OCI-LY1 (cell line): Measurements from ENCODE around the gene NUP210.

Experiments
- H2AFZ ChIP-seq: fragments of 200-600 bp; sonication (generic), shearing (Covaris generic); 2 replicates; pipeline ENCODE4 v1.6.0; 2014; ENCODE audit warnings: antibody characterized with exemption, mild to moderate bottlenecking, low read length
- H3F3A ChIP-seq: fragments of 200-600 bp; sonication (generic), shearing (Covaris generic); 2 replicates; pipeline ENCODE4 v1.6.0; 2014; ENCODE audit warnings: mild to moderate bottlenecking, antibody characterized with exemption, low read length, moderate library complexity; ENCODE audit not compliant: insufficient read depth
- H3K27ac ChIP-seq: fragments of 200-600 bp; sonication (generic); 2 replicates; pipeline ENCODE4 v1.5.1; 2014; ENCODE audit warnings: low read length, mixed run types, mild to moderate bottlenecking, low read depth; ENCODE audit not compliant: poor library complexity, severe bottlenecking
- H3K27me3 ChIP-seq: fragments of 200-600 bp; sonication (generic); 2 replicates; pipeline ENCODE4 v1.6.0; 2014; ENCODE audit warnings: antibody characterized with exemption, mild to moderate bottlenecking, low read length, moderate library complexity; ENCODE audit not compliant: insufficient read depth
- H3K36me3 ChIP-seq: fragments of 200-600 bp; sonication (generic); 2 replicates; pipeline ENCODE4 v1.6.1; 2014; ENCODE audit warnings: mild to moderate bottlenecking, antibody characterized with exemption, low read length, moderate library complexity, mixed read lengths; ENCODE audit not compliant: insufficient read depth
- H3K4me1 ChIP-seq: fragments of 200-600 bp; sonication (generic); 2 replicates; pipeline ENCODE4 v1.5.1; 2014; ENCODE audit warnings: mild to moderate bottlenecking, low read length, moderate library complexity; ENCODE audit not compliant: insufficient read depth, severe bottlenecking
- H3K4me2 ChIP-seq: fragments of 200-600 bp; sonication (generic), shearing (Covaris generic); 2 replicates; pipeline ENCODE4 v1.6.1; 2014; ENCODE audit warnings: low read length
- H3K4me3 ChIP-seq: fragments of 200-600 bp; sonication (generic); 2 replicates; pipeline ENCODE4 v1.5.1; 2014; ENCODE audit warnings: low read length, low read depth, mild to moderate bottlenecking, mixed read lengths; ENCODE audit not compliant: poor library complexity, severe bottlenecking
- H3K79me2 ChIP-seq: fragments of 200-600 bp; shearing (Covaris generic); 2 replicates; pipeline ENCODE4 v1.6.1; 2016; ENCODE audit warnings: mixed run types, low read length, mixed read lengths; ENCODE audit not compliant: insufficient read depth
- H3K9ac ChIP-seq: fragments of 200-600 bp; sonication (generic), shearing (Covaris generic); 2 replicates; pipeline ENCODE4 v1.6.1; 2014; ENCODE audit warnings: mild to moderate bottlenecking, low read length, mixed read lengths
- H3K9me2 ChIP-seq: fragments of 200-600 bp; sonication (generic), shearing (Covaris generic); 2 replicates; pipeline ENCODE4 v1.6.1; 2014; ENCODE audit warnings: low read depth, mild to moderate bottlenecking, low read length, mixed read lengths
- H3K9me3 ChIP-seq: fragments of 200-600 bp; shearing (Covaris generic); 2 replicates; pipeline ENCODE4 v1.6.1; 2014; ENCODE audit warnings: low read length, mixed read lengths
- H4K20me1 ChIP-seq: fragments of 200-600 bp; sonication (generic), shearing (Covaris generic); 2 replicates; pipeline ENCODE4 v1.6.0; 2016; ENCODE audit warnings: mild to moderate bottlenecking, low read length; ENCODE audit not compliant: insufficient read depth
- EZH2 ChIP-seq: fragments of 200-600 bp; sonication (generic), shearing (Covaris generic); IDR thresholded peaks from 2 replicates; pipeline ENCODE4 v1.8.0; 2017; ENCODE audit warnings: borderline replicate concordance, mixed run types, mild to moderate bottlenecking, antibody characterized with exemption, low read length, moderate library complexity, mixed read lengths
- TF ChIP-seq, protein P1 (sequence below): fragments of 200-600 bp; sonication (generic), shearing (Covaris generic); IDR thresholded peaks from 2 replicates; pipeline ENCODE4 v1.5.1; 2017; ENCODE audit warnings: mild to moderate bottlenecking, antibody characterized with exemption, low read length, moderate library complexity, mixed read lengths

Gene NUP210

DNA sequence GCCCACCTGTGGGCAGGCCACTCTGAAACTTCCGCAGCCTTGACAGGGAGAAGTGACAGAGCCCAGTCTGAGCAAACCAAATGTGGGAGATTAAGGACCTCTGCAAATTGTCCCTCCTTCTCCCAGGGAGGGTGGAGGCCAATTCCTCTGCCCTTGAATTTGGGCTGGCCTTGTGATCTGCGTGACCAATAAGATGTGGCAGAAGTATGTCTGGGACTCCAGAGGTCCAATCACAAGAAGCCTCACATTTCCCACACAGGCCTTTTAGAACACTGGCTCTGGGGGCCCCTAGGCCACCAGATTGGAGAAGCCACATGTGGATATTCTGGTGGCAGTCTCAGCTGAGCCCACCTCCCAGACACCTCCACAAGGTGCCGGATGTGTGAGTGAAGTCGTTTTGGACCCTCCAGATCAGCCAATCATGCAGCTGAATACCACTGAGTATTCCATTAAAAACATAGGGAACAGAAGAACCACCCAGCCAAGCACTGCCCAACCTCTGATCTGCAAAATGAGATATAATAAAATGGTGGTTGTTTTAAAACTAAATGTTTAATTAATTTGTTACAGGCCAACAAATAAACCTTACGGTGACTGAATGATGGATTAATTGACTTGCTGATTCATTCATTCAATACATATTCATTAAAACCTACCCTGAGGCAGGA, 150.3 kb downstream of the NUP210 start:
- Histone ChIP-seq H3K79me2 (no peaks in the 10 kb centered on the region), H3K27me3 (peaks cover 19% of the 10 kb centered on the region; the same call in 1 of the 2 replicates), H4K20me1 (no peaks in the 10 kb centered on the region), H3K9me3 (no peaks in the 10 kb centered on the region), H3K4me3 (no peak overlapping the region), H3K36me3 (no peaks in the 10 kb centered on the region; the same call in 1 of the 2 replicates), H3K4me1 (no peaks in the 10 kb centered on the region), H3K4me2 (no peak overlapping the region), H2AFZ (no peak overlapping the region), H3K9me2 (no peaks in the 10 kb centered on the region), H3F3A (no peaks in the 10 kb centered on the region), H3K9ac (no peak overlapping the region), H3K27ac (no peak overlapping the region)
- no peak for TF ChIP-seq EZH2
- TF ChIP-seq, protein P1, sequence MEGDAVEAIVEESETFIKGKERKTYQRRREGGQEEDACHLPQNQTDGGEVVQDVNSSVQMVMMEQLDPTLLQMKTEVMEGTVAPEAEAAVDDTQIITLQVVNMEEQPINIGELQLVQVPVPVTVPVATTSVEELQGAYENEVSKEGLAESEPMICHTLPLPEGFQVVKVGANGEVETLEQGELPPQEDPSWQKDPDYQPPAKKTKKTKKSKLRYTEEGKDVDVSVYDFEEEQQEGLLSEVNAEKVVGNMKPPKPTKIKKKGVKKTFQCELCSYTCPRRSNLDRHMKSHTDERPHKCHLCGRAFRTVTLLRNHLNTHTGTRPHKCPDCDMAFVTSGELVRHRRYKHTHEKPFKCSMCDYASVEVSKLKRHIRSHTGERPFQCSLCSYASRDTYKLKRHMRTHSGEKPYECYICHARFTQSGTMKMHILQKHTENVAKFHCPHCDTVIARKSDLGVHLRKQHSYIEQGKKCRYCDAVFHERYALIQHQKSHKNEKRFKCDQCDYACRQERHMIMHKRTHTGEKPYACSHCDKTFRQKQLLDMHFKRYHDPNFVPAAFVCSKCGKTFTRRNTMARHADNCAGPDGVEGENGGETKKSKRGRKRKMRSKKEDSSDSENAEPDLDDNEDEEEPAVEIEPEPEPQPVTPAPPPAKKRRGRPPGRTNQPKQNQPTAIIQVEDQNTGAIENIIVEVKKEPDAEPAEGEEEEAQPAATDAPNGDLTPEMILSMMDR = no peak

DNA sequence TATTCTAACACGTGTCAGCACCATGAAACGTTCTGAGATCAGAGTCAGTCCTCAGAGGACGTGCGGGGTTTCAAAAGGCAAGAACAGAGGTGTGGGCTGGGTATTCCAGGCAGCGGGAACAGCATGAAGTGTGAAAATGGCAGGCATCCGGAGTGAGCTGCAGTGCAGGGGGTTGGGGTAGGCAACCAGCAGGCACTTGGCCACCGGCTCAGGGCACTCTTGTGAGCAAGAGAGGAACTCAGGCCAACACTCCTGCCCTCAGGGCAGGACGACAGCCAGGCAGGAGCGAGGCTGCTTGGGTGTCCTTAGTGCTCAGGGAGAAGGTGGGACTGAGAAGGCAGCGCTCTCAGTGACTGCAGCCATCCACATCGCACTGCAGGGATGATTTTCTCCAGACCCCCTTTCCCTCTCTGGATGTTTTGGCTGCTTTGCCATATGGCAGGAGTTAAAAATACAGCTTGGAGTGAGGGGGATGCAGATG, 151.1 kb downstream of the NUP210 start:
- Histone ChIP-seq H3F3A (no peaks in the 10 kb centered on the region), H3K4me3 (no peak overlapping the region), H4K20me1 (no peaks in the 10 kb centered on the region), H3K9me3 (no peaks in the 10 kb centered on the region), H3K79me2 (no peaks in the 10 kb centered on the region), H3K9me2 (no peaks in the 10 kb centered on the region), H3K36me3 (no peaks in the 10 kb centered on the region; the same call in 1 of the 2 replicates), H3K4me2 (no peak overlapping the region), H3K4me1 (no peaks in the 10 kb centered on the region), H3K27me3 (peaks cover 20% of the 10 kb centered on the region; the same call in 1 of the 2 replicates), H2AFZ (no peak overlapping the region), H3K27ac (no peak overlapping the region), H3K9ac (no peak overlapping the region)
- TF ChIP-seq, protein P1 = no peak
- no peak for TF ChIP-seq EZH2

DNA sequence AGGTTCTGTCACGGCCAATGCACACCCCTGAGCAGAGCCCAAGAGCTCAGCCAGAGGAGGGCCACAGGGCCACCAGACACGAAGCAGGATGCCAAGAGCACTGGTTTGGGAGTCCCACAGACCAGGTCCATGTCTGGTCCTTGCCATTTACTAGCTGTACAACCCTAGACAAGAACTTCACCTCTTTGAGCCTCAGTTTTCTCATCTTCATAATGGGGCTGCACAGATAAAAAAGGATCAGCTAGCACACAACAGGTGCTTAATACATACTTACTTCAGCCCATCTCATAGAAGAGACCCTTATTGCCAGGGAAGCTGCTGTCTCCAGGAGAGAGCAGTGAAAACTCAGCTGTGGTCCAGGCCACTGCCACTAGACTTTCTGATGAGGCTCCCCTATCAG, 152.0 kb downstream of the NUP210 start:
- Histone ChIP-seq H3K36me3 (no peaks in the 10 kb centered on the region; the same call in 1 of the 2 replicates), H3K27me3 (peaks cover 20% of the 10 kb centered on the region; the same call in 1 of the 2 replicates), H3K4me2 (no peak overlapping the region), H4K20me1 (no peaks in the 10 kb centered on the region), H3K9me2 (no peaks in the 10 kb centered on the region), H3K79me2 (no peaks in the 10 kb centered on the region), H3K9me3 (no peaks in the 10 kb centered on the region), H3K27ac (no peak overlapping the region), H2AFZ (no peak overlapping the region), H3K4me3 (no peak overlapping the region), H3K4me1 (no peaks in the 10 kb centered on the region), H3F3A (no peaks in the 10 kb centered on the region), H3K9ac (no peak overlapping the region)
- TF ChIP-seq, protein P1 = no peak
- no peak for TF ChIP-seq EZH2
